G401.6 (cell line): ENCODE data around the gene SAMD4A.

Source experiments
- FAIRE-seq: peaks from 2 replicates; lab custom pipeline; 2012; peaks lifted over from hg19 to GRCh38; lab: Jason Lieb, UNC

SAMD4A gene

GRCh38 chr14:54836231-54836630 lies 269.3 kb downstream of the SAMD4A start:
- FAIRE-seq, result no peak

DNA sequence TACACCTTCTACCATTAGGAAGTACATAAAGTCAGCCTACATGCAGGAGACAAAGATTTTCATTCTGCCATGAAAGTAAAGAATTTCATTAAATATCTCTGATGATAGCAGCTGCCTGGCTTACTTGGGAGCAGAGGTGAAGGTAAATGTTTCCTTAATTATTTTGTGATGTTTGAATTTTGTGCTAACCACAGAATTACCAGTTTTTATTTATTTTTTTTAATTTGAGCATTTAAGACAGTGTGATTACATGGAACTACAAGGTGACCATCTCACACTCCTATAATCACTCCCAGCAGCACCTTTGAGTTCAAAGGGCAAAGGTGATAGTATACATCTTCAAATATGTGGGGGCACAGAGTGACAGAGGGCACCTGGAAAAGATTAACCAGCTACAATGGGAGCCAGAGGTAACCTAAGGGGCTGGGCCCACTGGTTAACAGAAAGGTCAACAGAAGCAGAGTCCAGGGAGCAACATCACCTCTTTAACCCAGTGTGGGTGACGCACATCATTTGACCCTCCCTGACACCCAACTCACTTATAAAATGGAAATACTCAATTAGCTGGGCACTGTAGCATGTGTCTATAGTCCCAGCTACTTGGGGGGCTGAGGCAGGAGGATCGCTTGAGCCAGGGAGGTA lies 270.7 kb downstream of the SAMD4A start:
- FAIRE-seq, result no peak

GRCh38 chr14:54838931-54839512 lies 272.1 kb downstream of the SAMD4A start:
- no peak for FAIRE-seq

- no peak for FAIRE-seq
These were observed 272.8 kb downstream of the SAMD4A start for GRCh38 chr14:54839701-54840119.

GRCh38 chr14:54840336-54840735 lies 273.4 kb downstream of the SAMD4A start:
- no peak for FAIRE-seq

DNA sequence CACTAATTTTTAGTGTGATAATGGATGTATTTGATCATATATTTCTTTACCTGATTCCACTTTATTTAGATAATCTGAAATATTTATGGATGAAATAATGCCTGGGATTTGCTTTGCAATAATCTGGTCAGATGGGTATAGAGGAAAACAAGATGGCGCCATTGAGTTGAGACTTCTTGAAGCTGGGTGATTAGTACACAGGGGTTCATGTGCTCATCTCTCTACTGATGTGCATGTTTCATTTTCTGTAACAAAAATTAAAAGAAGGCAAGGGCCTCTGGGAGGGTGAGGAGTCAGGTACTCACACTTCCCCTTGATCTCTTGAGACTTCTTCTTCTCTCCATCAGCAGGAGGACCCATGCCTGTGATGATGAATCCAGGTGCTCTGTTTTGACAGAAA lies 273.9 kb downstream of the SAMD4A start:
- no peak for FAIRE-seq
